Measurements from ENCODE around the gene ANKRD12. TPM values are rescaled to one million over a fixed set of nuclear protein-coding genes. Genes with fewer than 3 reads are reported as not detected.

ANKRD12 gene
- total RNA-seq, 4 donors from 2014 or later, result 49.8 to 68.4 (median 54.1) TPM

DNA sequence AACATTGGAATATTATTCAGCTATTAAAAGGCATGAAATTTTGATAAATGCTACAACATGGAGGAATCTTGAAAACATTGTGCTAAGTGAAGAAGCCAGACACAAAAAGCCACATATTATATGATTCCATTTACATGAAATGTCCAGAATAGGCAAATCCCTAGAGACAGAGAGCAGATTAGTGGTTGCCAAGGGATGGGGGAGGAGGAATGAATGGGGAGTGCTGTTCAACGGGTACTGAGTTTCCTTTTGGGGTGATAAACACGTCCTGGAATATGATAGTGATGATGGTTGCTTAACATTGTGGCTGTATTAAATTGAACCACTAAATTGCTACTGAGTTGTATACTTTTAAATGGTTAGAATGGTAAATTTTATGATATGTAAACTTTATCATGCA lies 189.1 kb downstream of the ANKRD12 start:
- no peak for DNase-seq (ENCODE audit: low spot score in 2 of 2)
- 68 to 77% methylated on average over 2 of the region's 2 CpGs for WGBS, 2 donors
- no peak overlapping the region for H3K4me3 ChIP-seq (ENCODE audit: low read depth, poor library complexity, severe bottlenecking)
- TF ChIP-seq, protein P1, sequence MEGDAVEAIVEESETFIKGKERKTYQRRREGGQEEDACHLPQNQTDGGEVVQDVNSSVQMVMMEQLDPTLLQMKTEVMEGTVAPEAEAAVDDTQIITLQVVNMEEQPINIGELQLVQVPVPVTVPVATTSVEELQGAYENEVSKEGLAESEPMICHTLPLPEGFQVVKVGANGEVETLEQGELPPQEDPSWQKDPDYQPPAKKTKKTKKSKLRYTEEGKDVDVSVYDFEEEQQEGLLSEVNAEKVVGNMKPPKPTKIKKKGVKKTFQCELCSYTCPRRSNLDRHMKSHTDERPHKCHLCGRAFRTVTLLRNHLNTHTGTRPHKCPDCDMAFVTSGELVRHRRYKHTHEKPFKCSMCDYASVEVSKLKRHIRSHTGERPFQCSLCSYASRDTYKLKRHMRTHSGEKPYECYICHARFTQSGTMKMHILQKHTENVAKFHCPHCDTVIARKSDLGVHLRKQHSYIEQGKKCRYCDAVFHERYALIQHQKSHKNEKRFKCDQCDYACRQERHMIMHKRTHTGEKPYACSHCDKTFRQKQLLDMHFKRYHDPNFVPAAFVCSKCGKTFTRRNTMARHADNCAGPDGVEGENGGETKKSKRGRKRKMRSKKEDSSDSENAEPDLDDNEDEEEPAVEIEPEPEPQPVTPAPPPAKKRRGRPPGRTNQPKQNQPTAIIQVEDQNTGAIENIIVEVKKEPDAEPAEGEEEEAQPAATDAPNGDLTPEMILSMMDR (IDR thresholded peaks at IDR 0.05), result no peak
- no peak for TF ChIP-seq POLR2A (IDR thresholded peaks at IDR 0.05)
- intact Hi-C loops (cut with DNase I; ENCODE audit: low total_unique reads), result no loop called here

- TF ChIP-seq, protein P1 (IDR thresholded peaks at IDR 0.05), result no peak
- TF ChIP-seq POLR2A (IDR thresholded peaks at IDR 0.05), result no peak
- 92 to 95% methylated on average over 2 of the region's 2 CpGs for WGBS, 2 donors
- no peak overlapping the region for H3K4me3 ChIP-seq (ENCODE audit: low read depth, poor library complexity, severe bottlenecking)
Measured at GRCh38 chr18:9328776-9329175, 192.2 kb downstream of the ANKRD12 start.

GRCh38 chr18:9329471-9329870 lies 192.9 kb downstream of the ANKRD12 start:
- TF ChIP-seq, protein P1 (IDR thresholded peaks at IDR 0.05), result no peak
- no peak for TF ChIP-seq POLR2A (IDR thresholded peaks at IDR 0.05)
- DNase-seq (ENCODE audit: low spot score in 2 of 2), result no peak
- WGBS, 2 donors, result 94 to 97% methylated on average over 1 of the region's 1 CpG
- H3K4me3 ChIP-seq (ENCODE audit: low read depth, poor library complexity, severe bottlenecking), result no peak overlapping the region
- intact Hi-C loops (cut with DNase I; ENCODE audit: low total_unique reads), result no loop called here

More at GRCh38 chr18:9328776-9329175, 192.2 kb downstream of the ANKRD12 start:
- no peak for DNase-seq (ENCODE audit: low spot score in 2 of 2)
- intact Hi-C loops (cut with DNase I; ENCODE audit: low total_unique reads), result no loop called here

GRCh38 chr18:9330419-9330818 lies 193.8 kb downstream of the ANKRD12 start:
- no peak for TF ChIP-seq POLR2A (IDR thresholded peaks at IDR 0.05)
- TF ChIP-seq, protein P1 (IDR thresholded peaks at IDR 0.05), result no peak
- intact Hi-C loops (cut with DNase I; ENCODE audit: low total_unique reads), result no loop called here
- 84 to 90% methylated on average over 3 of the region's 3 CpGs for WGBS, 2 donors
- DNase-seq (ENCODE audit: low spot score in 2 of 2), result no peak
- no peak overlapping the region for H3K4me3 ChIP-seq (ENCODE audit: low read depth, poor library complexity, severe bottlenecking)

- intact Hi-C loops (cut with DNase I; ENCODE audit: low total_unique reads), result no loop called here
- TF ChIP-seq, protein P1 (IDR thresholded peaks at IDR 0.05), result no peak
- no peak for TF ChIP-seq POLR2A (IDR thresholded peaks at IDR 0.05)
- peak overlapping the region; percentile 44 for H3K4me3 ChIP-seq (ENCODE audit: low read depth, poor library complexity, severe bottlenecking)
- DNase-seq (ENCODE audit: low spot score in 2 of 2), result peak in 1 of 2 donors; percentile 18
- 36 to 38% methylated on average over 48 to 50 of the region's 52 CpGs for WGBS, 2 donors
Measured at GRCh38 chr18:9333441-9334328, 197.1 kb downstream of the ANKRD12 start.
